ENCODE data around the gene KRT80. TPM values are rescaled to one million over a fixed set of nuclear protein-coding genes. Genes with fewer than 3 reads are reported as not detected.

KRT80 gene
- total RNA-seq, 2 donors from 2014 or later: 0.30 to 1.5 TPM

- peak overlapping the region; percentile 19 to 58 for H3K27ac ChIP-seq
- peak; percentile 80 to 98 for TF ChIP-seq CTCF (IDR thresholded peaks at IDR 0.05)
- peaks cover 0 to 53% of the 10 kb centered on the region in 2 donors for H3K4me1 ChIP-seq
- peak overlapping the region; percentile 6 to 45 for H3K4me3 ChIP-seq
- H3K9me3 ChIP-seq: no peaks in the 10 kb centered on the region
- peak; percentile 79 for DNase-seq (ENCODE audit: low spot score)
- H3K27me3 ChIP-seq: no peaks in the 10 kb centered on the region
- H3K36me3 ChIP-seq: no peaks in the 10 kb centered on the region
These were observed 39.7 kb downstream of the KRT80 start for GRCh38 chr12:52151837-52152783.

DNA sequence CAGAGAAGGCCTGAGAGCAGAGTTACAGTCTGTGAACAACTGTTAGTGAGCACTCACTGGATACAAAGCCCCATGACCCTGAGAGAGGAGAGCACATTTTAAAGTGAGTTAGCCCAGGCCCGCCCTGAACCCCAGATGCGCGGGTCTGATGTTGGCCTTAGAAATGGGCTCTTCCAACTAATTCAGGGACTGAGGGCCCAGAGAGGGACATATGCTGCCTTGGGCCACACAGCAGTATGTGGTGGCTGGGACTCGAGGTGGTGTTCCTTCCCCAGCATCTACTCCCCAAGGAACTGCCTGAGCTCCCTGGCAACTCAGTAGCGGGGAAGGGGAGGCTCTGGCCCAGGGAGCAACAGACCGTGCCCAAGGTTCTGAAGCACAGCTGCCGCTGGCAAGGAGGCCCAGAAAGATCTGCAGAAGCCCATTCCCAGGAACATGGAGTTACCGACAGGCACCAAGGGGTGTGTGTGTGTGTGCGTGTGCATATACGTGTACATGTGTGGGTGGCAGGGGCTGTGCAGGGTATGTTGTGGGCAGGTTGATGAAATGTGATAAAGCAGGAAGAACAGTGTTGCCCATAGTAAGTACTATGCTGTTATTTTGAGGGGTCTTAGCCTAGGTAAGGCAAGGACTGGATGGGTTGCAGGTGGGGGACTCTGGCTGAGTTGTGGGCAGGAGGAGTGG lies 40.5 kb downstream of the KRT80 start:
- no peaks in the 10 kb centered on the region for H3K9me3 ChIP-seq
- TF ChIP-seq CTCF (IDR thresholded peaks at IDR 0.05): no peak
- peaks cover 0 to 61% of the 10 kb centered on the region in 2 donors for H3K4me1 ChIP-seq
- no peak for DNase-seq (ENCODE audit: low spot score)
- H3K36me3 ChIP-seq: no peaks in the 10 kb centered on the region
- no peak overlapping the region for H3K4me3 ChIP-seq
- H3K27ac ChIP-seq: peak overlapping the region in 1 of 2 donors; percentile 58
- H3K27me3 ChIP-seq: no peaks in the 10 kb centered on the region

- Histone ChIP-seq H3K4me3 (no peak overlapping the region), H3K9me3 (no peaks in the 10 kb centered on the region), H3K36me3 (no peaks in the 10 kb centered on the region), H3K4me1 (peaks cover 0 to 56% of the 10 kb centered on the region in 2 donors), H3K27ac (peak overlapping the region; percentile 75 to 82), H3K27me3 (no peaks in the 10 kb centered on the region)
- DNase-seq (ENCODE audit: low spot score): no peak
- no peak for TF ChIP-seq CTCF (IDR thresholded peaks at IDR 0.05)
These were observed 42.1 kb downstream of the KRT80 start for GRCh38 chr12:52149651-52150241.

DNA sequence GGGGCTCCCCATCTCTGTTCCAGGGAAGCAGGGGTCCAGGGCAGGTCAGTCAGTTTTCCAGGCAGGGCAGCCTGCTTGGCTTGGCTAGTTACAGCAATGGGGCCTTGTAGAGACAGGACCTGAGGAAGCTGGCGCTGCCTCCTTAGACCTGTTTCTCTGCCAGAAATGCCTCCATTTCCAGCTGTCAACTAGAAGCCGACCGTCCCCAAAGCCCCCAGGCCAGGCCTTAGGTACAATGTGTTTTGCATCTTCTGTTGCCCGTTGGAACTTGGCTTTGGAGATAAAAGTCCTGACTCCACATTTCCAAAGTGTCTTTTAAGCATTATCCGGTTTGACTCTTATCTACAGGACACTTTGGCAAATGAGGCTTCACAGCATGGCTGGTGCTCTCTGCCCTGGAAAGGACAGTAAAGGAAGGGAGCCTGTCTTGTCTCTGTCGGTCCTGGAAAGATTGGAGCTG lies 42.6 kb downstream of the KRT80 start:
- no peaks in the 10 kb centered on the region for H3K36me3 ChIP-seq
- H3K27me3 ChIP-seq: no peaks in the 10 kb centered on the region
- DNase-seq (ENCODE audit: low spot score): no peak
- peaks cover 0 to 56% of the 10 kb centered on the region in 2 donors for H3K4me1 ChIP-seq
- H3K27ac ChIP-seq: peak overlapping the region; percentile 75 to 82
- no peak for TF ChIP-seq CTCF (IDR thresholded peaks at IDR 0.05)
- H3K9me3 ChIP-seq: no peaks in the 10 kb centered on the region
- H3K4me3 ChIP-seq: no peak overlapping the region

- Histone ChIP-seq H3K36me3 (no peaks in the 10 kb centered on the region), H3K27me3 (no peaks in the 10 kb centered on the region), H3K4me3 (no peak overlapping the region), H3K9me3 (no peaks in the 10 kb centered on the region), H3K27ac (peak overlapping the region; percentile 75 to 82), H3K4me1 (peaks cover 0 to 56% of the 10 kb centered on the region in 2 donors)
- no peak for DNase-seq (ENCODE audit: low spot score)
- TF ChIP-seq CTCF (IDR thresholded peaks at IDR 0.05): no peak
These were observed 43.2 kb downstream of the KRT80 start for GRCh38 chr12:52148464-52149181.

Data from right atrium auricular region (tissue), 2 donors.